K562 (cell line): ENCODE data around the gene ENTR1. TPM values are rescaled to one million over a fixed set of nuclear protein-coding genes. Genes with fewer than 3 reads are reported as not detected.

Experiments used
- ATAC-seq: fragments of 200-7000 bp; cut with Tn5 transposase; 3 replicates; pipeline ENCODE4 v1.9.1; 2020; ENCODE audit warnings: moderate library complexity
- BruUV-seq: library from RNA; stranded (reverse); fragments of 400-500 nt; replicated peaks from 2 replicates; lab custom pipeline; 2021; lab: Mats Ljungman, UMichigan
- CTCF ChIA-PET: fragments of 300-600 bp; formaldehyde crosslinking; extraction: SDS; loops from one replicate; lab custom pipeline; 2021; ENCODE audit warnings: low intra/inter-chr PET ratio; lab: Yijun Ruan, JAX
- POLR2A ChIA-PET: fragments of 300-600, 350-650 bp; sonication (Branson Sonifier 250); formaldehyde crosslinking; extraction: SDS; loops from one replicate; lab custom pipeline; 2021; ENCODE audit warnings: antibody characterized with exemption, inconsistent platforms; lab: Yijun Ruan, JAX
- DNase-seq, 4 experiments: peaks; one replicate each; pipeline versions ENCODE4 v3.0.0 to v3.0.0-alpha.2; 2011 to 2018; ENCODE audit warnings: low spot score in 3 of 4, mixed read lengths in 3 of 4; ENCODE audit errors: extremely low read depth in 1 of 4
- FAIRE-seq: peaks from 2 replicates; lab custom pipeline; 2011; peaks lifted over from hg19 to GRCh38; lab: Jason Lieb, UNC
- H2AFZ ChIP-seq: 2 replicates; pipeline ENCODE4 v1.6.0; 2011; ENCODE audit warnings: low read depth, low read length, control low read depth, inconsistent platforms
- H3K27ac ChIP-seq: fragments of 200-600 bp; 3 replicates; pipeline ENCODE4 v1.8.0; 2011; ENCODE audit warnings: low read depth, mild to moderate bottlenecking, control low read depth, inconsistent platforms, low read length, moderate library complexity, mixed read lengths; ENCODE audit errors: extremely low read depth
- H3K27me3 ChIP-seq, 2 experiments: fragments of 300-600 bp in 1 of 2; 2 replicates in 1 of 2; 3 replicates in 1 of 2; pipeline versions ENCODE4 v1.6.0 to v1.8.0; 2011; ENCODE audit warnings: inconsistent platforms in 2 of 2, low read length in 2 of 2, mild to moderate bottlenecking in 1 of 2, mixed read lengths in 1 of 2, moderate library complexity in 1 of 2; ENCODE audit not compliant: control insufficient read depth in 2 of 2, insufficient read depth in 2 of 2
- H3K36me3 ChIP-seq: fragments of 300-600 bp; 3 replicates; pipeline ENCODE4 v1.8.0; 2011; ENCODE audit warnings: mild to moderate bottlenecking, low read length, inconsistent platforms; ENCODE audit not compliant: control insufficient read depth, insufficient read depth
- H3K4me1 ChIP-seq, 2 experiments: fragments of 200-600 bp in 1 of 2; replicated peaks in 1 of 2; 2 replicates in 1 of 2; 3 replicates in 1 of 2; pipeline versions ENCODE4 v1.5.1 to v1.8.0; 2011; ENCODE audit warnings: inconsistent platforms in 2 of 2, low read length in 2 of 2, mild to moderate bottlenecking in 1 of 2, mixed read lengths in 1 of 2, moderate library complexity in 1 of 2; ENCODE audit not compliant: control insufficient read depth in 2 of 2, insufficient read depth in 2 of 2
- H3K4me2 ChIP-seq: 2 replicates; pipeline ENCODE4 v1.6.1; 2011; ENCODE audit warnings: low read length, control low read depth, inconsistent platforms, mixed read lengths; ENCODE audit not compliant: insufficient read depth
- H3K4me3 ChIP-seq: fragments of 200-600 bp; sonication (generic), shearing (Covaris generic); 2 replicates; pipeline ENCODE4 v1.5.1; 2016; ENCODE audit warnings: control low read depth, inconsistent platforms
- H3K79me2 ChIP-seq: fragments of 200-600 bp; 3 replicates; pipeline ENCODE4 v1.8.0; 2011; ENCODE audit warnings: low read length, inconsistent platforms; ENCODE audit not compliant: control insufficient read depth, insufficient read depth
- H3K9ac ChIP-seq, 2 experiments: 2 replicates each; pipeline versions ENCODE4 v1.6.0 to v1.6.1; 2011; ENCODE audit warnings: low read depth in 2 of 2, low read length in 2 of 2, control low read depth in 1 of 2, inconsistent platforms in 1 of 2, mild to moderate bottlenecking in 1 of 2, mixed read lengths in 1 of 2; ENCODE audit not compliant: insufficient read depth in 1 of 2
- H3K9me1 ChIP-seq: one replicate; pipeline ENCODE4 v1.6.0; 2011; ENCODE audit warnings: inconsistent platforms, mild to moderate bottlenecking, low read length, moderate library complexity; ENCODE audit not compliant: control insufficient read depth, insufficient read depth
- H3K9me3 ChIP-seq: replicated peaks from 2 replicates; pipeline ENCODE4 v1.5.1; 2011; ENCODE audit warnings: low read depth, low read length, inconsistent platforms; ENCODE audit not compliant: control insufficient read depth, insufficient read depth
- H4K20me1 ChIP-seq: replicated peaks from 2 replicates; pipeline ENCODE4 v1.6.1; 2011; ENCODE audit warnings: low read length, inconsistent platforms, mixed read lengths; ENCODE audit not compliant: control insufficient read depth, insufficient read depth
- ARID3A ChIP-seq: IDR thresholded peaks from 2 replicates; pipeline ENCODE4 v1.6.1; 2012; ENCODE audit warnings: low read depth, low read length, improper control_type of control experiment, borderline replicate concordance
- FIP1L1 ChIP-seq: fragments of 200-400 bp; formaldehyde crosslinking; IDR thresholded peaks from 2 replicates; pipeline ENCODE4 v1.6.1; 2018; ENCODE audit warnings: mild to moderate bottlenecking, low read depth, low read length; ENCODE audit not compliant: poor library complexity, severe bottlenecking
- FOXM1 ChIP-seq, 2 experiments: fragments of 450-650 bp in 1 of 2; sonication (generic) in 1 of 2; formaldehyde crosslinking in 1 of 2; IDR thresholded peaks; 2 replicates each; pipeline versions ENCODE4 v1.6.1 to v1.9.0; 2017 to 2022; ENCODE audit warnings: low read depth in 2 of 2, mild to moderate bottlenecking in 2 of 2, missing genetic modification reagents in 1 of 2, moderate library complexity in 1 of 2
- MLX ChIP-seq, 2 experiments: fragments of 450-650 bp in 1 of 2; sonication (generic) in 1 of 2; formaldehyde crosslinking; conservative IDR thresholded peaks; 2 replicates each; pipeline versions ENCODE4 v1.4.0 to v1.8.1; 2020 to 2022; ENCODE audit warnings: mild to moderate bottlenecking in 1 of 2, missing genetic modification reagents in 1 of 2
- NR3C1 ChIP-seq: sonication (generic); formaldehyde crosslinking; IDR thresholded peaks from 2 replicates; pipeline ENCODE4 v1.8.1; 2022; ENCODE audit warnings: missing genetic modification reagents
- POLR2G ChIP-seq: fragments of 200-400 bp; formaldehyde crosslinking; IDR thresholded peaks from 2 replicates; pipeline ENCODE4 v1.6.1; 2017; ENCODE audit warnings: low read depth, mild to moderate bottlenecking, antibody characterized with exemption, low read length, moderate library complexity
- RBFOX2 ChIP-seq: fragments of 200-400 bp; formaldehyde crosslinking; IDR thresholded peaks from 2 replicates; pipeline ENCODE4 v1.6.1; 2017; ENCODE audit warnings: low read depth, mild to moderate bottlenecking, low read length, moderate library complexity
- ZBTB33 ChIP-seq: sonication (generic); formaldehyde crosslinking; IDR thresholded peaks from 2 replicates; pipeline ENCODE4 v1.8.1; 2023; ENCODE audit warnings: mild to moderate bottlenecking, missing genetic modification reagents
- ZNF431 ChIP-seq: sonication (generic); formaldehyde crosslinking; IDR thresholded peaks from 2 replicates; pipeline ENCODE4 v1.8.0; 2022; ENCODE audit warnings: mild to moderate bottlenecking, missing genetic modification reagents
- ZNF778 ChIP-seq: fragments of 450-650 bp; formaldehyde crosslinking; IDR thresholded peaks from 2 replicates; pipeline ENCODE4 v1.4.0; 2020; ENCODE audit warnings: mild to moderate bottlenecking, moderate library complexity
- WGBS: fragments of 100-300 bp; shearing (Covaris generic); methylation state at CpG from one replicate; pipeline ENCODE4 v1.1.6; 2016; ENCODE audit warnings: low coverage, mixed read lengths; ENCODE audit not compliant: insufficient coverage; ENCODE audit errors: missing lambda C conversion rate; 5-methylcytosine and 5-hydroxymethylcytosine counted together
- in situ Hi-C: fragments of 300-500 bp; cut with MboI; formaldehyde crosslinking; loops from 4 replicates; pipeline ENCODE4 v1.15.0; 2018; ENCODE audit warnings: inconsistent platforms, mixed read lengths
- intact Hi-C: fragments of 100-400 bp; cut with micrococcal nuclease; formaldehyde crosslinking; loops from 2 replicates; pipeline ENCODE4 v1.14.2; 2022
- polyA plus RNA-seq, 8 experiments: library from polyadenylated mRNA; depleted of rRNA in 4 of 8; stranded (reverse) in 5 of 8; unstranded in 3 of 8; fragments of >200 nt; fragmentation: Nextera tagmentation in 2 of 8; fragmentation: Illumina TruSeq in 1 of 8; extraction: Ambion mirVana in 2 of 8; extraction: Trizol in 1 of 8; gene quantifications; 2 replicates each; pipeline versions ENCODE4 v1.2.1 to v1.2.3, GENCODE V29; 2011 to 2014; ENCODE audit warnings: inconsistent platforms in 1 of 8, missing spikeins in 1 of 8
- total RNA-seq, 7 experiments: library from RNA; depleted of rRNA in 6 of 7; stranded (reverse); fragments of >200 nt in 6 of 7; fragmentation: Illumina TruSeq in 2 of 7; extraction: Trizol in 2 of 7; gene quantifications; 2 replicates each; pipeline versions ENCODE4 v1.2.1 to v1.2.3, GENCODE V29; 2011 to 2021; ENCODE audit warnings: low replicate concordance in 1 of 7

The ENTR1 gene
- total and polyA plus RNA-seq, 9 of the 15 experiments (the other 6 are each of a cell fraction or from before 2014, with no cell fraction given): 6.7 to 106 (median 72.6) TPM

- WGBS: 86% methylated on average over 27 of the region's 45 CpGs
- POLR2A ChIA-PET: interaction anchor here (0.6 to 1.2 kb wide), 5 partner anchors 9 to 200 kb away, joined by 3 to 8 read pairs (median 3); no protein-coding TSS in a partner anchor
- Histone ChIP-seq H3K4me1 (peaks cover 15 to 89% of the 10 kb centered on the region in 2 experiments), H3K79me2 (peaks cover 10% of the 10 kb centered on the region), H3K9me1 (no peaks in the 10 kb centered on the region), H3K4me2 (no peak overlapping the region), H3K27ac (no peak overlapping the region), H3K9ac (peak overlapping the region in 1 of 2 experiments; percentile 68; a peak in 2 of 4 replicates), H3K27me3 (no peaks in the 10 kb centered on the region), H4K20me1 (no peaks in the 10 kb centered on the region), H3K9me3 (no peaks in the 10 kb centered on the region), H3K36me3 (peaks cover 63% of the 10 kb centered on the region; the same call in 2 of the 3 replicates), H2AFZ (no peak overlapping the region), H3K4me3 (no peak overlapping the region)
- no TSS peak for BruUV-seq
- intact Hi-C loops: no loop called here
- ATAC-seq (no peak), DNase-seq (no peak), FAIRE-seq (no peak)
- TF ChIP-seq ZNF778 (CRISPR knock-in tag) (no peak), POLR2G (peak; percentile 75), NR3C1 (CRISPR knock-in tag) (no peak), FIP1L1 (peak; percentile 17), ARID3A (no peak), ZBTB33 (CRISPR knock-in tag) (peak; percentile 87), ZNF431 (CRISPR knock-in tag) (no peak), MLX (CRISPR knock-in tag; conservative IDR thresholded peaks at IDR 0.05) (no peak), RBFOX2 (peak; percentile 68), FOXM1 (IDR thresholded peaks at IDR 0.05; ENCODE audit: low read depth) (no peak), FOXM1 (CRISPR knock-in tag; IDR thresholded peaks at IDR 0.05; ENCODE audit: low read depth) (no peak)
- CTCF ChIA-PET: no interaction called here
- in situ Hi-C loops: no loop called here
Observed at GRCh38 chr9:136367296-136368145, 42.9 kb downstream of the ENTR1 start.
